Measurements from ENCODE around the gene CAMK2D.

CAMK2D gene

DNA sequence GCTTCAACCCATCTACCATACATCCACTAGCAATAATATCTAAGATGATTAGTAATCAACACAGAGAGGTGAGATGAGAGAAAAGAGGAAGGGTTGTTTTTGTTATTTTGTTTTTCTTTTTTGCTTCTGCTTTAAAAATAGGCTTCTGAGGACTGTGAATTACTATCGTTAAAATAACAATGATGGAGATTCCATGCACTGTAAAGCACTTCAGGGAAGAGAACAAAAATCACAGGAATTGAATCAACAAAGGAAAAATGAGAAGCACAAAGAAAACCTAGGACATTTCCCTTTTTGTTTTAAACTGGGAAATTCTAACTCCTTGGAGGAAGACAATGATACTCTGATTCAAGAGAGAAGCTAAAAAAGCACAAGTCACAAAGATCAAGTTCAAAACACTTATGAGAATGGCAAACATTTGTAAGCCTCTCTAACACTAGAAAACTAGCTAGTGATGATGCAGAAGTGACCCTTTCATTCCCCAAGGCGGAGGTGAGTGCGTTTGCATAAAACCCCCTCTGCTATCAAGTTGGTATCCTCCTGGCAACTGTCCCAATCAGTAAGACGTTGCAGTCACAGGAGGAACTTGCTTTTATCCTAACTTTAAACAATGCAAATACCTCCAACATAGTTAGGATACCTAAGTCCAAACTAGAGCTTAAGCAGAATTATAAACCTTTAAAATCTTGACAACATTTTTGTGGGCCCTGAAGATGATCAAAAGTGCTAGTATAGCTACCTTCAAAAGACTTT lies 308.5 kb downstream of the CAMK2D start:
- Histone ChIP-seq H3K27ac (no peak overlapping the region), H3K36me3 (ENCODE audit: insufficient read depth, low read length) (no peaks in the 10 kb centered on the region)
- no peak for DNase-seq (ENCODE audit: low read depth, low spot score)

DNA sequence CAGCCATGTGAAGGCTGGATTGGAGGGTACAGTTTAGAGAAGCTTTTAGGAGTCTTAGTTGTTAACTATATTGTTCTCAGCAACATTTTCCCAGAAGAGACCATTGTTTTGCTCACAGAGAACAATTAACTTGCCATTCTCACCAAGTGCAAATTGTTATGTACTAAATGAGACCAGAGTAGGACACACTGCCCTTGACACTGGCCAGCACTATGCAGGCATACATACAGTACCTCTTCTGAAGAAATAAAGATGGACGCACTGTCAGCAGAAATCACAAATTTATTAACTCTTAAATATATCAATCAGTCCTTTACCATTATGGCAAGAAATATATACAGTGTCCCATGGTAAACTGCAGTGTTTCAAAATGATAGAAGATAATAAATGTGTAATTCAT lies 309.4 kb downstream of the CAMK2D start:
- Histone ChIP-seq H3K27ac (no peak overlapping the region), H3K9me3 (ENCODE audit: low read depth, low read length) (no peaks in the 10 kb centered on the region), H3K36me3 (ENCODE audit: insufficient read depth, low read length) (no peaks in the 10 kb centered on the region), H3K4me3 (no peak overlapping the region), H3K9ac (ENCODE audit: insufficient read length) (no peak overlapping the region)
- TF ChIP-seq POLR2AphosphoS5 (IDR thresholded peaks at IDR 0.05; ENCODE audit: borderline replicate concordance, low read depth, low read length), result no peak
- TF ChIP-seq FOXP2 (optimal IDR thresholded peaks at IDR 0.05; ENCODE audit: control extremely low read depth, extremely low read length, insufficient read depth), result no peak
- no peak for TF ChIP-seq EZH2 (IDR thresholded peaks at IDR 0.05)
- no peak for DNase-seq (ENCODE audit: low read depth, low spot score)

More for the DNA sequence above, 308.5 kb downstream of the CAMK2D start:
- no peak for TF ChIP-seq POLR2AphosphoS5 (IDR thresholded peaks at IDR 0.05; ENCODE audit: borderline replicate concordance, low read depth, low read length)
- Histone ChIP-seq H3K4me3 (0 out of 2 replicates have a peak overlapping the region, but pooled peaks have one; percentile 19), H3K9me3 (ENCODE audit: low read depth, low read length) (no peaks in the 10 kb centered on the region), H3K9ac (ENCODE audit: insufficient read length) (no peak overlapping the region)

DNA sequence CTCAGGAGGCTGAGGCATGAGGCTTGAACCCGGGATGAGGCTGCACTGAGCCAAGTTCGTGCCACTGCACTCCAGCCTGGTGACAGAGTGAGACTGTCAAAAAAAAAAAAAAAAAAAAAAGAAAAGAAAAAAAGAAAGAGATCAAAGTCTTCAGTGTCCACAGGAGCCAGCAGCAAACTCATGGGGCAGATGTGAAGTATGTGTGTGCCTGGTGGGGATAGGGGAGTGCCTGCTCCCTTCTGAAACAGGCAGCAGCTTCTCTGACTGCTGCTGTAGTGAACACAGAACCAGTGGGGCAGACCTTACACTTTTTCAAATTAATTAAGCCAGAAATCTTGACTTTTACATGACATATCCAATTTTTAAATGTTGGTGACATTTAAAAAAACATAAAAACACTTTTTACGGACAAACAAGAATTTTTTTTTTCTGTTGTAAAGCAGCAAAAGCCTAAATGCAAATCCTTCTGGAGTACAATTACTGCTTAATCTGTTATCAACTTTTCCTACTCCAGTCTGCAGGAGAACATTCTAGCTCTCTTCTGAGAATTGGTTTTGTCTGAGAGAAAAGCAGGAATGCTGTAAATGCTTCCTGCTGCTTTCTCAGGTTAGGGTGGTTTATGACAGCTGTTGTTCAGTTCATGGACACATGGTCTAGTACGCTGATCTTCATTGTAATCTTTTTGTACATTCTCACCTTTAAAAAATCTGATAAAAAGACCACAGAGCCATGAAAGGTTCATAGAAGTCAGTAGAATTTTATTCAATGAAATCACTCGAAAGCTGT lies 311.1 kb downstream of the CAMK2D start:
- no peak overlapping the region for H3K9ac ChIP-seq (ENCODE audit: insufficient read length)
- H3K36me3 ChIP-seq (ENCODE audit: insufficient read depth, low read length), result no peaks in the 10 kb centered on the region
- H3K27ac ChIP-seq, result no peak overlapping the region
- H3K9me3 ChIP-seq (ENCODE audit: low read depth, low read length), result no peaks in the 10 kb centered on the region
- no peak overlapping the region for H3K4me3 ChIP-seq
- TF ChIP-seq EZH2 (IDR thresholded peaks at IDR 0.05) (no peak), POLR2AphosphoS5 (IDR thresholded peaks at IDR 0.05; ENCODE audit: borderline replicate concordance, low read depth, low read length) (no peak), FOXP2 (optimal IDR thresholded peaks at IDR 0.05; ENCODE audit: control extremely low read depth, extremely low read length, insufficient read depth) (no peak)
- DNase-seq (ENCODE audit: low read depth, low spot score), result no peak

DNA sequence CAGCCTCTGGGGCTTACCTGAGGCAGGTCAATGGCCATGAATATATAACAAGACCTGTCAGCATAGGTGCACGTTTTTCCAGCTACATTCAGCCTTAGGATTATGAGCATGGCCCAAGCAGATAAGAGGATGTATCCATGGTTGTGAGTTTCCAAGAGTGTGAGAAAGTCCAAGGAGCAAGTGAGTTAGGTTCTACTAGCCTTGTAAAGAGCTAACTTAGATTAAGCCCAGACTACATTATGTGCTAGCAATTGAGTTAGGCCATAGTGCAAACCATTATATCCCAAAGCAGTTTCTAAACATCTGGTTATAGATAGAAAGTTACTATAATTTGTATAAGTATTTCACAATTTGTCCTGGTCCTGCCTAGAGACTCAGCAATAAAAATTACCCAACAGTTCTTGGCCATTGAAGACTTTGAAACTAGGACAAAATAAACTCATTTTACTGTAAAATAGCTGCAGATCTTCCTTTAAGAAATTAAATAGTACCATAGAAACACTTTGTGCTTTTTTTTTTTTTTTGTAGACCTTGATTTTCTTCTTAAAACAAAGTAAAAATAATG lies 312.0 kb downstream of the CAMK2D start:
- H3K4me3 ChIP-seq, result no peak overlapping the region
- no peak for TF ChIP-seq POLR2AphosphoS5 (IDR thresholded peaks at IDR 0.05; ENCODE audit: borderline replicate concordance, low read depth, low read length)
- no peak for TF ChIP-seq EZH2 (IDR thresholded peaks at IDR 0.05)
- no peak for TF ChIP-seq FOXP2 (optimal IDR thresholded peaks at IDR 0.05; ENCODE audit: control extremely low read depth, extremely low read length, insufficient read depth)
- no peaks in the 10 kb centered on the region for H3K9me3 ChIP-seq (ENCODE audit: low read depth, low read length)
- no peak overlapping the region for H3K27ac ChIP-seq
- H3K9ac ChIP-seq (ENCODE audit: insufficient read length), result no peak overlapping the region
- no peaks in the 10 kb centered on the region for H3K36me3 ChIP-seq (ENCODE audit: insufficient read depth, low read length)
- DNase-seq (ENCODE audit: low read depth, low spot score), result no peak

DNA sequence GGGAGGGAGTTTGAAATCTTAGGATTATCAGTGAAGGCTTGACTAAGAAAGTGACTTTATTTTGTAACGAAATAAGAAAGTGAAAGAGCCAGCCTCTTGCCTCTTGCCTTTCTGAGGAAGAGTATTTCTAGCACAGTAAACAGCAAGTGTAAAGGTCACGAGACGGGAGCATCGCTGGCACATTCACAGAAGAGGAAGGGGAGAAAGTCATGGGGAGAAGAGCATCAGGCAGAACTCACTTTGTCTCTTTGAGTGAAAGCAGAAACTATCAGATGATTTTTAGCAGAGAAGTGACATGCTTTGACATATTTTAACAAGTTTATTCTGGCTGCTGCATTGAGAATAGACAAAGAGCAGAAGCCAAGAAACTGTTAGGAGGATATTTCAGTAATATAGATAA lies 313.8 kb downstream of the CAMK2D start:
- DNase-seq (ENCODE audit: low read depth, low spot score), result no peak
- Histone ChIP-seq H3K36me3 (ENCODE audit: insufficient read depth, low read length) (no peaks in the 10 kb centered on the region), H3K27ac (no peak overlapping the region), H3K9ac (ENCODE audit: insufficient read length) (no peak overlapping the region), H3K4me3 (no peak overlapping the region), H3K9me3 (ENCODE audit: low read depth, low read length) (no peaks in the 10 kb centered on the region)
- TF ChIP-seq POLR2AphosphoS5 (IDR thresholded peaks at IDR 0.05; ENCODE audit: borderline replicate concordance, low read depth, low read length) (no peak), EZH2 (IDR thresholded peaks at IDR 0.05) (no peak), FOXP2 (optimal IDR thresholded peaks at IDR 0.05; ENCODE audit: control extremely low read depth, extremely low read length, insufficient read depth) (no peak)

DNA sequence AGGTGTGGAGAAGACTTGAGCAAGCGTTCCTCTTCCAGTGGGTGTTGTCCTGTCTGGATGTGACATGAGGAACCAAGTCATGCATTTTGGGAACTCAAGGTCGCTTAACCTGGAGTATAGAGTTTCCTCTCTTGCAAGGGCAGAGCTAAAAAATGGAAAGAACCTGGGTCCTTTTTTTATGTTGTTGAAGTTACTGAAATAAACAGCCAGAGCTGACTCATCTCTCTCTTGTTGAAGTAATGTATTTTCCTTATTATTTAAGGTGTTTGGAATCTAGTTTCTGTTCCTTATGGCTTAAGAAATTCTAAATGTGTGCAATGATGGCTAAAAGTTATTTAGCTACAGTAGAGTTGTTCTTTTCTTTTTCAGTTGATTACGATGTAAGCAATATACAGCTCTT lies 314.5 kb downstream of the CAMK2D start:
- Histone ChIP-seq H3K9me3 (ENCODE audit: low read depth, low read length) (no peaks in the 10 kb centered on the region), H3K27ac (no peak overlapping the region), H3K36me3 (ENCODE audit: insufficient read depth, low read length) (no peaks in the 10 kb centered on the region), H3K9ac (ENCODE audit: insufficient read length) (no peak overlapping the region), H3K4me3 (no peak overlapping the region)
- no peak for TF ChIP-seq FOXP2 (optimal IDR thresholded peaks at IDR 0.05; ENCODE audit: control extremely low read depth, extremely low read length, insufficient read depth)
- no peak for TF ChIP-seq POLR2AphosphoS5 (IDR thresholded peaks at IDR 0.05; ENCODE audit: borderline replicate concordance, low read depth, low read length)
- no peak for TF ChIP-seq EZH2 (IDR thresholded peaks at IDR 0.05)
- no peak for DNase-seq (ENCODE audit: low read depth, low spot score)

DNA sequence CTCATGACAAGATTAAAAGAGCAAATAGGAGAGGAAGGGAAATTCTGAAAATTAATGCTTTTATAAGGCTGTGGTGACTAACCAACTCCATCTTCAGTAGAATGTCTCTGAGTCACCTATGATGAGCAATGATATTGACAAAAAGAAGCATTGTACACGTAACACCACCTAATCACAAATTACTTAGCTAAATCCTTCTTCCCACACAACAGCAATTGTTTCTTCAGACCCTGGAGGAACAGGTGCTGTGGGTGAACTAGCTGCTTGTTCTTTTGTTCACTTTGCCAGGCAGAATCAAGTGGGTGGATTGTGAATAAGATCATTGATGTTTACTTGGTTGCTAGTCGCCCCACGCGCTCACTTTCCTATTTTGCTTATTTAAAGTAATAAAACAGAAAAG lies 315.5 kb downstream of the CAMK2D start:
- Histone ChIP-seq H3K27ac (no peak overlapping the region), H3K9ac (ENCODE audit: insufficient read length) (no peak overlapping the region), H3K36me3 (ENCODE audit: insufficient read depth, low read length) (no peaks in the 10 kb centered on the region), H3K9me3 (ENCODE audit: low read depth, low read length) (no peaks in the 10 kb centered on the region), H3K4me3 (no peak overlapping the region)
- TF ChIP-seq EZH2 (IDR thresholded peaks at IDR 0.05) (no peak), POLR2AphosphoS5 (IDR thresholded peaks at IDR 0.05; ENCODE audit: borderline replicate concordance, low read depth, low read length) (no peak), FOXP2 (optimal IDR thresholded peaks at IDR 0.05; ENCODE audit: control extremely low read depth, extremely low read length, insufficient read depth) (no peak)
- DNase-seq (ENCODE audit: low read depth, low spot score), result no peak

DNA sequence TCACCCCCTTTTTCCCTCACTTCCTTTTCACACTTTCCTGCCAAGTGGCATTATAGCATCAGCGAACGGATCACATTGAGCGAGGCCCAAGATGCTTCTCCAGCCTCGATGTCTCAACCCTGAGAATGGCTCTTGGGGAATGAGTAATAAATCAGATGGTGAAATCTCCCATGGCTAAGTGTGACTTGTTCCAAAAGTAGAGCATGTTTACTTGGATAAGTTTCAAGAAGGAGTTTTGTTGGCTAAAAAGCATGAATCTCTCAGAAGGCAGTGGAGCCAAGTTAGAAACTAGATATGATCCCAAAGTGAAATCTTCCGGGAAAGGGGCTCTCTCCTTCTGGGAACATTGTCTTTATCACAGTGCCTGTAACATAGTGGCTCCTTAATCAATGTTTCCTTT lies 316.3 kb downstream of the CAMK2D start:
- H3K9ac ChIP-seq (ENCODE audit: insufficient read length), result no peak overlapping the region
- H3K36me3 ChIP-seq (ENCODE audit: insufficient read depth, low read length), result no peaks in the 10 kb centered on the region
- DNase-seq (ENCODE audit: low read depth, low spot score), result no peak
- H3K4me3 ChIP-seq, result no peak overlapping the region
- H3K27ac ChIP-seq, result no peak overlapping the region
- H3K9me3 ChIP-seq (ENCODE audit: low read depth, low read length), result no peaks in the 10 kb centered on the region
- TF ChIP-seq EZH2 (IDR thresholded peaks at IDR 0.05), result no peak
